GM11168 (cell line): ENCODE results near the gene SYNDIG1.

Source experiments
- in situ Hi-C: fragments of 300-500 bp; cut with MboI; formaldehyde crosslinking; loops from one replicate; pipeline ENCODE4 v1.12.0; 2022; ENCODE audit warnings: low sequenced_read_pairs; ENCODE audit not compliant: unreplicated experiment

The SYNDIG1 gene

GRCh38 chr20:24647713-24648112 lies 178.3 kb downstream of the SYNDIG1 start:
- in situ Hi-C loops, result no loop called here

- in situ Hi-C loops, result no loop called here
Measured at GRCh38 chr20:24648481-24648880, 179.1 kb downstream of the SYNDIG1 start.

GRCh38 chr20:24648919-24649318 lies 179.5 kb downstream of the SYNDIG1 start:
- in situ Hi-C loops, result no loop called here

- in situ Hi-C loops, result no loop called here
Measured at GRCh38 chr20:24649787-24650490, 180.5 kb downstream of the SYNDIG1 start.

- in situ Hi-C loops, result no loop called here
Measured at GRCh38 chr20:24651171-24651975, 181.9 kb downstream of the SYNDIG1 start.

GRCh38 chr20:24651976-24652345 lies 182.5 kb downstream of the SYNDIG1 start:
- in situ Hi-C loops, result no loop called here

GRCh38 chr20:24653306-24653705 lies 183.9 kb downstream of the SYNDIG1 start:
- in situ Hi-C loops, result no loop called here

- in situ Hi-C loops, result no loop called here
Measured at GRCh38 chr20:24654425-24654824, 185.0 kb downstream of the SYNDIG1 start.

GRCh38 chr20:24656391-24656790 lies 187.0 kb downstream of the SYNDIG1 start:
- in situ Hi-C loops, result no loop called here

GRCh38 chr20:24657196-24657595 lies 187.8 kb downstream of the SYNDIG1 start:
- in situ Hi-C loops, result no loop called here

- in situ Hi-C loops, result no loop called here
Measured at GRCh38 chr20:24657878-24658620, 188.6 kb downstream of the SYNDIG1 start.

GRCh38 chr20:24658920-24659660 lies 189.7 kb downstream of the SYNDIG1 start:
- in situ Hi-C loops, result no loop called here

GRCh38 chr20:24659835-24660234 lies 190.4 kb downstream of the SYNDIG1 start:
- in situ Hi-C loops, result no loop called here

- in situ Hi-C loops, result no loop called here
Measured at GRCh38 chr20:24660651-24661050, 191.2 kb downstream of the SYNDIG1 start.

- in situ Hi-C loops, result no loop called here
Measured at GRCh38 chr20:24661255-24661654, 191.8 kb downstream of the SYNDIG1 start.

GRCh38 chr20:24662322-24662721 lies 192.9 kb downstream of the SYNDIG1 start:
- in situ Hi-C loops, result no loop called here

GRCh38 chr20:24662752-24663365 lies 193.4 kb downstream of the SYNDIG1 start:
- in situ Hi-C loops, result no loop called here

- in situ Hi-C loops, result no loop called here
Measured at GRCh38 chr20:24663496-24663895, 194.1 kb downstream of the SYNDIG1 start.

GRCh38 chr20:24664266-24664986 lies 195.0 kb downstream of the SYNDIG1 start:
- in situ Hi-C loops, result no loop called here
